Gastroesophageal sphincter (tissue), 3 donors: ENCODE measurements around the gene AXIN1.

Experiments used
- CTCF ChIP-seq, 4 experiments: fragments of 200-600 bp in 2 of 4; fragments of 450-650 bp in 2 of 4; sonication (generic) in 1 of 4; IDR thresholded peaks; one replicate each; pipeline ENCODE4 v1.5.1; 2017 to 2019; ENCODE audit warnings: antibody characterized with exemption in 4 of 4, mild to moderate bottlenecking in 2 of 4, moderate library complexity in 2 of 4
- EP300 ChIP-seq: sonication (generic); formaldehyde crosslinking; IDR thresholded peaks from one replicate; pipeline ENCODE4 v1.6.1; 2017; ENCODE audit warnings: antibody characterized with exemption, mild to moderate bottlenecking
- POLR2A ChIP-seq, 2 donors: fragments of 450-650 bp; IDR thresholded peaks; one replicate each; pipeline ENCODE4 v1.6.1; 2017; ENCODE audit warnings: antibody characterized with exemption in 2 of 2, mild to moderate bottlenecking in 2 of 2, moderate library complexity in 1 of 2

GRCh38 chr16:375927-376816, 23.6 kb upstream of the AXIN1 start:
- TF ChIP-seq CTCF (IDR thresholded peaks at IDR 0.05) (no peak), POLR2A (IDR thresholded peaks at IDR 0.05) (no peak), EP300 (no peak)
